IMR-90 (cell line): ENCODE results near the gene MT1G. TPM values are rescaled to one million over a fixed set of nuclear protein-coding genes. Genes with fewer than 3 reads are reported as not detected.

Experiments used
- ATAC-seq: fragments of 200-7000 bp; cut with Tn5 transposase; 2 replicates; pipeline ENCODE4 v1.9.1; 2020; ENCODE audit warnings: low read depth, mild to moderate bottlenecking, moderate library complexity
- BruUV-seq: library from RNA; stranded (reverse); fragments of 400-500 nt; replicated peaks from 2 replicates; lab custom pipeline; 2021; lab: Mats Ljungman, UMichigan
- CTCF ChIA-PET: fragments of 300-600 bp; formaldehyde crosslinking; extraction: SDS; loops from one replicate; lab custom pipeline; 2021; ENCODE audit warnings: antibody characterized with exemption; lab: Yijun Ruan, JAX
- POLR2A ChIA-PET: fragments of 300-600 bp; sonication (Branson Sonifier 250); formaldehyde crosslinking; loops from one replicate; lab custom pipeline; 2022; ENCODE audit warnings: antibody characterized with exemption; ENCODE audit not compliant: unreplicated experiment; lab: Charles Lee
- DNase-seq: peaks from one replicate; pipeline ENCODE4 v3.0.0; 2013
- H2AFZ ChIP-seq: replicated peaks from 2 replicates; pipeline ENCODE3; 2013; ENCODE audit warnings: low read length, mild to moderate bottlenecking; ENCODE audit not compliant: poor library complexity
- H2AK5ac ChIP-seq: 2 replicates; pipeline ENCODE4 v1.6.1; 2013; ENCODE audit warnings: low read depth, low read length, inconsistent platforms
- H2AK9ac ChIP-seq: replicated peaks from 2 replicates; pipeline ENCODE3; 2013; ENCODE audit warnings: mild to moderate bottlenecking, low read depth, low read length, moderate library complexity; ENCODE audit not compliant: poor library complexity
- H2BK120ac ChIP-seq: 2 replicates; pipeline ENCODE4 v1.6.1; 2013; ENCODE audit warnings: low read depth, low read length, inconsistent platforms
- H2BK15ac ChIP-seq: 3 replicates; pipeline ENCODE4 v1.6.1; 2013; ENCODE audit warnings: low read depth, low read length, inconsistent platforms
- H2BK20ac ChIP-seq: 2 replicates; pipeline ENCODE4 v1.6.1; 2013; ENCODE audit warnings: low read depth, mild to moderate bottlenecking, inconsistent platforms, low read length, moderate library complexity
- H2BK5ac ChIP-seq: 2 replicates; pipeline ENCODE4 v1.6.1; 2013; ENCODE audit warnings: mild to moderate bottlenecking, low read depth, low read length, inconsistent platforms; ENCODE audit not compliant: poor library complexity, severe bottlenecking
- H3K14ac ChIP-seq: replicated peaks from 2 replicates; pipeline ENCODE4 v1.6.1; 2013; ENCODE audit warnings: low read depth, low read length, inconsistent platforms
- H3K18ac ChIP-seq: 2 replicates; pipeline ENCODE4 v1.6.1; 2013; ENCODE audit warnings: low read depth, low read length, control low read depth
- H3K23ac ChIP-seq: 2 replicates; pipeline ENCODE4 v1.6.1; 2013; ENCODE audit warnings: low read depth, low read length, inconsistent platforms
- H3K27ac ChIP-seq: 2 replicates; pipeline ENCODE4 v1.5.1; 2013; ENCODE audit warnings: mild to moderate bottlenecking, control low read depth, low read length; ENCODE audit not compliant: insufficient read depth
- H3K27me3 ChIP-seq: 2 replicates; pipeline ENCODE4 v1.6.1; 2013; ENCODE audit warnings: low read length; ENCODE audit not compliant: control insufficient read depth, insufficient read depth
- H3K36me3 ChIP-seq: 2 replicates; pipeline ENCODE4 v1.6.1; 2013; ENCODE audit warnings: low read length, mixed read lengths; ENCODE audit not compliant: control insufficient read depth, insufficient read depth
- H3K4ac ChIP-seq: 2 replicates; pipeline ENCODE4 v1.6.1; 2013; ENCODE audit warnings: low read depth, low read length, inconsistent platforms
- H3K4me1 ChIP-seq: 2 replicates; pipeline ENCODE4 v1.6.1; 2013; ENCODE audit warnings: low read length, mixed read lengths; ENCODE audit not compliant: control insufficient read depth, insufficient read depth
- H3K4me2 ChIP-seq: 2 replicates; pipeline ENCODE4 v1.6.1; 2013; ENCODE audit warnings: low read depth, mild to moderate bottlenecking, control low read depth, low read length, moderate library complexity
- H3K4me3 ChIP-seq: 2 replicates; pipeline ENCODE4 v1.5.1; 2013; ENCODE audit warnings: low read depth, mild to moderate bottlenecking, control low read depth, low read length, moderate library complexity; ENCODE audit not compliant: insufficient read depth
- H3K56ac ChIP-seq: 2 replicates; pipeline ENCODE4 v1.6.1; 2013; ENCODE audit warnings: low read length, inconsistent platforms; ENCODE audit not compliant: insufficient read depth; ENCODE audit errors: extremely low read depth
- H3K79me1 ChIP-seq, 2 experiments: 2 replicates each; pipeline ENCODE4 v1.6.1; 2013; ENCODE audit warnings: low read length in 2 of 2, inconsistent platforms in 1 of 2, low read depth in 1 of 2
- H3K9ac ChIP-seq: 2 replicates; pipeline ENCODE4 v1.6.1; 2013; ENCODE audit warnings: low read depth, low read length, control low read depth
- H3K9me1 ChIP-seq: 2 replicates; pipeline ENCODE4 v1.6.1; 2013; ENCODE audit warnings: low read length, inconsistent platforms; ENCODE audit not compliant: insufficient read depth
- H3K9me3 ChIP-seq: 2 replicates; pipeline ENCODE4 v1.6.1; 2013; ENCODE audit warnings: low read length; ENCODE audit not compliant: control insufficient read depth, insufficient read depth
- H4K20me1 ChIP-seq: 2 replicates; pipeline ENCODE4 v1.6.1; 2013; ENCODE audit warnings: low read length, inconsistent platforms; ENCODE audit not compliant: insufficient read depth
- H4K5ac ChIP-seq: 2 replicates; pipeline ENCODE4 v1.6.1; 2013; ENCODE audit warnings: mild to moderate bottlenecking, low read depth, low read length, control low read depth
- H4K8ac ChIP-seq, 2 experiments: 2 replicates each; pipeline ENCODE4 v1.6.1; 2013; ENCODE audit warnings: low read depth in 2 of 2, low read length in 2 of 2, control low read depth in 1 of 2, inconsistent platforms in 1 of 2
- H4K91ac ChIP-seq: 2 replicates; pipeline ENCODE4 v1.6.1; 2013; ENCODE audit warnings: low read depth, low read length, inconsistent platforms; ENCODE audit not compliant: insufficient read depth
- BHLHE40 ChIP-seq: fragments of 150-350 bp; IDR thresholded peaks from 2 replicates; pipeline ENCODE4 v1.6.1; 2016; ENCODE audit warnings: mild to moderate bottlenecking, low read depth, low read length
- CEBPB ChIP-seq: IDR thresholded peaks from 2 replicates; pipeline ENCODE4 v1.6.1; 2012; ENCODE audit warnings: low read depth, low read length, improper control_type of control experiment
- CHD1 ChIP-seq: IDR thresholded peaks from 2 replicates; pipeline ENCODE4 v1.6.1; 2012; ENCODE audit warnings: low read depth, low read length, improper control_type of control experiment
- FOS ChIP-seq: fragments of 150-350 bp; IDR thresholded peaks from 2 replicates; pipeline ENCODE4 v1.6.1; 2016; ENCODE audit warnings: low read depth, low read length
- MAFK ChIP-seq: IDR thresholded peaks from 2 replicates; pipeline ENCODE4 v1.6.1; 2012; ENCODE audit warnings: low read depth, low read length, improper control_type of control experiment
- MAZ ChIP-seq: IDR thresholded peaks from 2 replicates; pipeline ENCODE4 v1.6.1; 2012; ENCODE audit warnings: low read depth, mild to moderate bottlenecking, low read length, improper control_type of control experiment, moderate library complexity, borderline replicate concordance
- MXI1 ChIP-seq: IDR thresholded peaks from 2 replicates; pipeline ENCODE4 v1.6.1; 2012; ENCODE audit warnings: low read depth, mild to moderate bottlenecking, low read length, moderate library complexity, borderline replicate concordance
- NFE2L2 ChIP-seq: fragments of 150-350 bp; IDR thresholded peaks from 2 replicates; pipeline ENCODE4 v1.6.1; 2016; ENCODE audit warnings: low read depth, mild to moderate bottlenecking, low read length
- POLR2A ChIP-seq: IDR thresholded peaks from 2 replicates; pipeline ENCODE4 v1.6.1; 2012; ENCODE audit warnings: mild to moderate bottlenecking, low read depth, low read length
- RAD21 ChIP-seq: IDR thresholded peaks from 2 replicates; pipeline ENCODE4 v1.6.1; 2012; ENCODE audit warnings: low read length, improper control_type of control experiment
- RCOR1 ChIP-seq: IDR thresholded peaks from 2 replicates; pipeline ENCODE4 v1.6.1; 2012; ENCODE audit warnings: mild to moderate bottlenecking, low read length, improper control_type of control experiment; ENCODE audit not compliant: insufficient replicate concordance
- RFX5 ChIP-seq: IDR thresholded peaks from 2 replicates; pipeline ENCODE4 v1.8.0; 2012; ENCODE audit warnings: low read depth, mild to moderate bottlenecking, low read length, moderate library complexity
- SMC3 ChIP-seq: fragments of 150-350 bp; IDR thresholded peaks from 2 replicates; pipeline ENCODE4 v1.6.1; 2016; ENCODE audit warnings: low read depth, mild to moderate bottlenecking, antibody characterized with exemption, low read length, moderate library complexity
- WGBS, 2 experiments: methylation state at CpG; one replicate each; pipeline versions ENCODE4 v1.1.5 to v1.1.7; 2013; ENCODE audit warnings: missing lambda C conversion rate in 2 of 2; ENCODE audit not compliant: insufficient read length in 1 of 2; ENCODE audit errors: extremely low coverage in 2 of 2; 5-methylcytosine and 5-hydroxymethylcytosine counted together
- dilution Hi-C: fragments of 300-500 bp; cut with HindIII; formaldehyde crosslinking; loops from one replicate; pipeline ENCODE4 v1.14.3; 2018; ENCODE audit warnings: low sequenced_read_pairs; ENCODE audit not compliant: unreplicated experiment
- in situ Hi-C: fragments of 300-500 bp; cut with MboI; formaldehyde crosslinking; loops from 3 replicates; pipeline ENCODE4 v1.14.3; 2019; ENCODE audit warnings: low sequenced_read_pairs, inconsistent platforms, mixed read lengths
- intact Hi-C: fragments of 100-400 bp; cut with micrococcal nuclease; formaldehyde crosslinking; loops from 2 replicates; pipeline ENCODE4 v1.10.0; 2022
- polyA plus RNA-seq, 3 experiments: library from polyadenylated mRNA; depleted of rRNA; stranded (reverse); fragments of >200 nt; gene quantifications; 2 replicates each; pipeline ENCODE4 v1.2.3, GENCODE V29; 2012; ENCODE audit warnings: low replicate concordance in 1 of 3
- total RNA-seq: library from RNA; depleted of rRNA; stranded (reverse); fragments of >200 nt; gene quantifications from 2 replicates; pipeline ENCODE4 v1.2.3, GENCODE V29; 2012
- TF ChIP-seq, protein P1 (sequence below): fragments of 150-350 bp; IDR thresholded peaks from 2 replicates; pipeline ENCODE4 v1.6.1; 2017; ENCODE audit warnings: mild to moderate bottlenecking, antibody characterized with exemption, low read length, low read depth
- TF ChIP-seq, protein P2 (sequence below): conservative IDR thresholded peaks from 2 replicates; pipeline ENCODE4 v1.5.1; 2012; ENCODE audit warnings: mild to moderate bottlenecking, low read depth, low read length, improper control_type of control experiment
- TF ChIP-seq, protein P3 (sequence below): fragments of 150-350 bp; IDR thresholded peaks from 2 replicates; pipeline ENCODE4 v1.6.1; 2016; ENCODE audit warnings: low read depth, mild to moderate bottlenecking, low read length, moderate library complexity, borderline replicate concordance

MT1G gene
- total and polyA plus RNA-seq, 2 of the 4 experiments (the other 2 are of a cell fraction) = 0.48 TPM; not detected in 1

DNA sequence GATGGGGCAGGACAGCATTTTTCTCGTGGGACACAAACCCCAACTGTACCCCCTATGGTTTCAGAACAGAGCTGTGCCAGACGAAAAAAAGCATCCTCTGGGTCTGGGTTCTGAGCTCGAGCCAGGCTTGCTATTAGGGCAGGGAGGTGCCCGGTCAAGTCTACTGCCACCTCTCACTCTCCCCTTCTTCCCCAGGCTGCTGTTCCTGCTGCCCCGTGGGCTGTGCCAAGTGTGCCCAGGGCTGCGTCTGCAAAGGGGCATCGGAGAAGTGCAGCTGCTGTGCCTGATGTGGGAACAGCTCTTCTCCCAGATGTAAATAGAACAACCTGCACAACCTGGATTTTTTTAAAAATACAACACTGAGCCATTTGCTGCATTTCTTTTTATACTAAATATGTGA lies 41.2 kb downstream of the MT1G start:
- Histone ChIP-seq H2AK9ac (no peak overlapping the region), H3K9ac (peak overlapping the region; percentile 81), H4K8ac (peak overlapping the region; percentile 51 to 89), H3K4me1 (peaks cover 17% of the 10 kb centered on the region), H2BK5ac (peak overlapping the region; percentile 92), H3K23ac (peak overlapping the region; percentile 74), H3K27ac (peak overlapping the region; percentile 85), H3K79me1 (peaks cover 3 to 13% of the 10 kb centered on the region in 2 experiments; a peak in 3 of 4 replicates), H3K18ac (peak overlapping the region; percentile 29; the same call in 1 of the 2 replicates), H2BK20ac (no peak overlapping the region; the same call in 1 of the 2 replicates), H4K5ac (peak overlapping the region; percentile 4; the same call in 1 of the 2 replicates), H3K14ac (peak overlapping the region; percentile 96), H3K9me3 (no peaks in the 10 kb centered on the region), H2AFZ (no peak overlapping the region), H4K20me1 (no peaks in the 10 kb centered on the region), H3K4me3 (no peak overlapping the region), H3K9me1 (peaks cover 4% of the 10 kb centered on the region; the same call in 1 of the 2 replicates), H3K56ac (peak overlapping the region; percentile 60; the same call in 1 of the 2 replicates), H3K27me3 (peaks cover 7% of the 10 kb centered on the region), H2BK120ac (peak overlapping the region; percentile 82), H3K36me3 (no peaks in the 10 kb centered on the region), H2AK5ac (peak overlapping the region; percentile 90), H3K4me2 (peak overlapping the region; percentile 48), H2BK15ac (peak overlapping the region; percentile 63; the same call in 1 of the 3 replicates), H4K91ac (peak overlapping the region; percentile 96), H3K4ac (peak overlapping the region; percentile 95)
- ATAC-seq (no peak), DNase-seq (no peak)
- ChIA-PET CTCF (no interaction called here), POLR2A (interaction anchor here (0.6 to 3.8 kb wide), 3 partner anchors 10 to 44 kb away, joined by 3 to 37 read pairs (median 3); partner anchors contain the start of gene MT2A)
- dilution Hi-C loops (no loop called here), in situ Hi-C loops (no loop called here), intact Hi-C loops (loop anchor here (2.0 to 5.0 kb wide), 2 partner anchors 18 to 56 kb away; partner anchors contain the start of genes MT1X and MT2A)
- TF ChIP-seq MXI1 = no peak
- TF ChIP-seq, protein P1, sequence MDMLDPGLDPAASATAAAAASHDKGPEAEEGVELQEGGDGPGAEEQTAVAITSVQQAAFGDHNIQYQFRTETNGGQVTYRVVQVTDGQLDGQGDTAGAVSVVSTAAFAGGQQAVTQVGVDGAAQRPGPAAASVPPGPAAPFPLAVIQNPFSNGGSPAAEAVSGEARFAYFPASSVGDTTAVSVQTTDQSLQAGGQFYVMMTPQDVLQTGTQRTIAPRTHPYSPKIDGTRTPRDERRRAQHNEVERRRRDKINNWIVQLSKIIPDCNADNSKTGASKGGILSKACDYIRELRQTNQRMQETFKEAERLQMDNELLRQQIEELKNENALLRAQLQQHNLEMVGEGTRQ = no peak
- TF ChIP-seq CHD1 = no peak
- no peak for TF ChIP-seq RCOR1
- TF ChIP-seq, protein P2, sequence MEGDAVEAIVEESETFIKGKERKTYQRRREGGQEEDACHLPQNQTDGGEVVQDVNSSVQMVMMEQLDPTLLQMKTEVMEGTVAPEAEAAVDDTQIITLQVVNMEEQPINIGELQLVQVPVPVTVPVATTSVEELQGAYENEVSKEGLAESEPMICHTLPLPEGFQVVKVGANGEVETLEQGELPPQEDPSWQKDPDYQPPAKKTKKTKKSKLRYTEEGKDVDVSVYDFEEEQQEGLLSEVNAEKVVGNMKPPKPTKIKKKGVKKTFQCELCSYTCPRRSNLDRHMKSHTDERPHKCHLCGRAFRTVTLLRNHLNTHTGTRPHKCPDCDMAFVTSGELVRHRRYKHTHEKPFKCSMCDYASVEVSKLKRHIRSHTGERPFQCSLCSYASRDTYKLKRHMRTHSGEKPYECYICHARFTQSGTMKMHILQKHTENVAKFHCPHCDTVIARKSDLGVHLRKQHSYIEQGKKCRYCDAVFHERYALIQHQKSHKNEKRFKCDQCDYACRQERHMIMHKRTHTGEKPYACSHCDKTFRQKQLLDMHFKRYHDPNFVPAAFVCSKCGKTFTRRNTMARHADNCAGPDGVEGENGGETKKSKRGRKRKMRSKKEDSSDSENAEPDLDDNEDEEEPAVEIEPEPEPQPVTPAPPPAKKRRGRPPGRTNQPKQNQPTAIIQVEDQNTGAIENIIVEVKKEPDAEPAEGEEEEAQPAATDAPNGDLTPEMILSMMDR = no peak
- no peak for TF ChIP-seq NFE2L2
- TF ChIP-seq MAFK = no peak
- no peak for TF ChIP-seq MAZ
- TF ChIP-seq CEBPB = no peak
- TF ChIP-seq BHLHE40 = no peak
- TF ChIP-seq FOS = no peak
- no peak for TF ChIP-seq RFX5
- no peak for TF ChIP-seq RAD21
- TF ChIP-seq SMC3 = no peak
- TF ChIP-seq POLR2A = no peak
- TF ChIP-seq, protein P3, sequence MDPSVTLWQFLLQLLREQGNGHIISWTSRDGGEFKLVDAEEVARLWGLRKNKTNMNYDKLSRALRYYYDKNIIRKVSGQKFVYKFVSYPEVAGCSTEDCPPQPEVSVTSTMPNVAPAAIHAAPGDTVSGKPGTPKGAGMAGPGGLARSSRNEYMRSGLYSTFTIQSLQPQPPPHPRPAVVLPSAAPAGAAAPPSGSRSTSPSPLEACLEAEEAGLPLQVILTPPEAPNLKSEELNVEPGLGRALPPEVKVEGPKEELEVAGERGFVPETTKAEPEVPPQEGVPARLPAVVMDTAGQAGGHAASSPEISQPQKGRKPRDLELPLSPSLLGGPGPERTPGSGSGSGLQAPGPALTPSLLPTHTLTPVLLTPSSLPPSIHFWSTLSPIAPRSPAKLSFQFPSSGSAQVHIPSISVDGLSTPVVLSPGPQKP = no peak
- BruUV-seq = no TSS peak
- no CpG with 5 or more reads among the region's 7 CpGs for WGBS, 2 experiments
